T-helper 2 cell treated with Interferon-gamma antibody and Interleukin-4, amounts not matched to agents 5 μg/mL and 100 μg/mL, for 36 hours (primary cell): ENCODE measurements around the gene TSNAX.
A peak's percentile ranks its signal among the peaks of the same experiment; 100 is the strongest.
"Not testable (repeated sequence)": the region's sequence is repeated elsewhere in the genome, so short reads cannot be mapped to it uniquely, and the experiment has no call there.

Experiments
- DNase-seq: peaks from one replicate; pipeline ENCODE4 v3.0.0; 2021; ENCODE audit warnings: low spot score
- H3K27ac Mint-ChIP-seq: one replicate; pipeline ENCODE4 v1.8.0; 2021; ENCODE audit warnings: mild to moderate bottlenecking, mixed read lengths
- H3K27me3 Mint-ChIP-seq: one replicate; pipeline ENCODE4 v1.8.0; 2021; ENCODE audit warnings: low read depth, mixed read lengths
- H3K36me3 Mint-ChIP-seq: one replicate; pipeline ENCODE4 v1.8.0; 2021; ENCODE audit warnings: low read depth, mixed read lengths
- H3K4me1 Mint-ChIP-seq: one replicate; pipeline ENCODE4 v1.8.0; 2021; ENCODE audit warnings: low read depth, mixed read lengths
- H3K4me3 Mint-ChIP-seq: one replicate; pipeline ENCODE4 v1.8.0; 2022; ENCODE audit warnings: mild to moderate bottlenecking, moderate library complexity, mixed read lengths
- H3K9me3 Mint-ChIP-seq: one replicate; pipeline ENCODE4 v1.8.0; 2021; ENCODE audit warnings: mixed read lengths

The TSNAX gene

GRCh38 chr1:231591466-231591865 is 63.0 kb downstream of the TSNAX start:
- Mint-ChIP-seq H3K27ac (no peak overlapping the region), H3K27me3 (peaks cover 6% of the 10 kb centered on the region), H3K9me3 (peaks cover 3% of the 10 kb centered on the region), H3K36me3 (no peaks in the 10 kb centered on the region), H3K4me3 (no peak overlapping the region), H3K4me1 (peaks cover 15% of the 10 kb centered on the region)
- no peak for DNase-seq

- peaks cover 6% of the 10 kb centered on the region for H3K27me3 Mint-ChIP-seq
- no peaks in the 10 kb centered on the region for H3K36me3 Mint-ChIP-seq
- no peak overlapping the region for H3K27ac Mint-ChIP-seq
- no peak overlapping the region for H3K4me3 Mint-ChIP-seq
- peaks cover 15% of the 10 kb centered on the region for H3K4me1 Mint-ChIP-seq
- DNase-seq, result no peak
- peaks cover 3% of the 10 kb centered on the region for H3K9me3 Mint-ChIP-seq
These were observed 64.3 kb downstream of the TSNAX start for GRCh38 chr1:231592809-231593208.

GRCh38 chr1:231593264-231593663 is 64.8 kb downstream of the TSNAX start:
- H3K4me1 Mint-ChIP-seq, result peaks cover 15% of the 10 kb centered on the region
- H3K4me3 Mint-ChIP-seq, H3K27ac Mint-ChIP-seq: not testable (repeated sequence)

GRCh38 chr1:231594123-231594522 is 65.7 kb downstream of the TSNAX start:
- no peak for DNase-seq
- peaks cover 6% of the 10 kb centered on the region for H3K27me3 Mint-ChIP-seq
- peaks cover 3% of the 10 kb centered on the region for H3K9me3 Mint-ChIP-seq
- H3K4me1 Mint-ChIP-seq, result peaks cover 15% of the 10 kb centered on the region
- no peak overlapping the region for H3K27ac Mint-ChIP-seq
- no peaks in the 10 kb centered on the region for H3K36me3 Mint-ChIP-seq
- no peak overlapping the region for H3K4me3 Mint-ChIP-seq

More at GRCh38 chr1:231593264-231593663, 64.8 kb downstream of the TSNAX start:
- H3K36me3 Mint-ChIP-seq, DNase-seq, H3K9me3 Mint-ChIP-seq, H3K27me3 Mint-ChIP-seq: not testable (repeated sequence)

GRCh38 chr1:231594749-231595148 is 66.3 kb downstream of the TSNAX start:
- no peaks in the 10 kb centered on the region for H3K36me3 Mint-ChIP-seq
- H3K27me3 Mint-ChIP-seq, result peaks cover 6% of the 10 kb centered on the region
- no peak overlapping the region for H3K27ac Mint-ChIP-seq
- peaks cover 3% of the 10 kb centered on the region for H3K9me3 Mint-ChIP-seq
- H3K4me3 Mint-ChIP-seq, result no peak overlapping the region
- no peak for DNase-seq
- peaks cover 15% of the 10 kb centered on the region for H3K4me1 Mint-ChIP-seq

- Mint-ChIP-seq H3K9me3 (peaks cover 3% of the 10 kb centered on the region), H3K4me1 (peaks cover 10% of the 10 kb centered on the region), H3K36me3 (no peaks in the 10 kb centered on the region), H3K27ac (no peak overlapping the region), H3K4me3 (no peak overlapping the region), H3K27me3 (peaks cover 9% of the 10 kb centered on the region)
- no peak for DNase-seq
These were observed 67.9 kb downstream of the TSNAX start for GRCh38 chr1:231596337-231596791.

- no peak for DNase-seq
- Mint-ChIP-seq H3K4me3 (no peak overlapping the region), H3K27me3 (peaks cover 7% of the 10 kb centered on the region)
These were observed 69.5 kb downstream of the TSNAX start for GRCh38 chr1:231597971-231598370.

GRCh38 chr1:231600458-231600976 is 72.0 kb downstream of the TSNAX start:
- DNase-seq, result no peak
- no peak overlapping the region for H3K4me3 Mint-ChIP-seq
- no peaks in the 10 kb centered on the region for H3K9me3 Mint-ChIP-seq
- peaks cover 4% of the 10 kb centered on the region for H3K27me3 Mint-ChIP-seq
- peaks cover 13% of the 10 kb centered on the region for H3K4me1 Mint-ChIP-seq
- no peaks in the 10 kb centered on the region for H3K36me3 Mint-ChIP-seq
- no peak overlapping the region for H3K27ac Mint-ChIP-seq

More at GRCh38 chr1:231597971-231598370, 69.5 kb downstream of the TSNAX start:
- Mint-ChIP-seq H3K27ac (no peak overlapping the region), H3K36me3 (no peaks in the 10 kb centered on the region), H3K4me1 (peaks cover 10% of the 10 kb centered on the region), H3K9me3 (peaks cover 3% of the 10 kb centered on the region)

- peaks cover 6% of the 10 kb centered on the region for H3K4me1 Mint-ChIP-seq
- H3K27me3 Mint-ChIP-seq, result peaks cover 14% of the 10 kb centered on the region
- H3K27ac Mint-ChIP-seq, result no peak overlapping the region
- no peak overlapping the region for H3K4me3 Mint-ChIP-seq
- no peaks in the 10 kb centered on the region for H3K9me3 Mint-ChIP-seq
- DNase-seq, result no peak
- H3K36me3 Mint-ChIP-seq, result no peaks in the 10 kb centered on the region
These were observed 73.6 kb downstream of the TSNAX start for GRCh38 chr1:231601824-231602672.

- H3K27ac Mint-ChIP-seq, result no peak overlapping the region
- DNase-seq, result no peak
- peaks cover 8% of the 10 kb centered on the region for H3K4me1 Mint-ChIP-seq
- H3K27me3 Mint-ChIP-seq, result peaks cover 19% of the 10 kb centered on the region
- H3K4me3 Mint-ChIP-seq, result no peak overlapping the region
- H3K9me3 Mint-ChIP-seq, result no peaks in the 10 kb centered on the region
- H3K36me3 Mint-ChIP-seq, result no peaks in the 10 kb centered on the region
These were observed 74.2 kb downstream of the TSNAX start for GRCh38 chr1:231602673-231602984.

- peaks cover 8% of the 10 kb centered on the region for H3K4me1 Mint-ChIP-seq
- peak overlapping the region; percentile 90 for H3K4me3 Mint-ChIP-seq
These were observed 75.3 kb downstream of the TSNAX start for GRCh38 chr1:231603598-231604275.

GRCh38 chr1:231604276-231604621 is 75.8 kb downstream of the TSNAX start:
- no peak overlapping the region for H3K27ac Mint-ChIP-seq
- no peak for DNase-seq

More at GRCh38 chr1:231603598-231604275, 75.3 kb downstream of the TSNAX start:
- Mint-ChIP-seq H3K27ac (peak overlapping the region; percentile 72), H3K27me3 (peaks cover 27% of the 10 kb centered on the region), H3K36me3 (no peaks in the 10 kb centered on the region), H3K9me3 (peaks cover 3% of the 10 kb centered on the region)
- DNase-seq, result peak; percentile 27

GRCh38 chr1:231605149-231606100 is 77.0 kb downstream of the TSNAX start:
- H3K27ac Mint-ChIP-seq, result no peak overlapping the region
- H3K4me1 Mint-ChIP-seq, result peaks cover 9% of the 10 kb centered on the region
- no peak for DNase-seq
- H3K36me3 Mint-ChIP-seq, result peaks cover 1% of the 10 kb centered on the region
- H3K4me3 Mint-ChIP-seq, result no peak overlapping the region
- H3K9me3 Mint-ChIP-seq, result peaks cover 3% of the 10 kb centered on the region
- H3K27me3 Mint-ChIP-seq, result peaks cover 31% of the 10 kb centered on the region

More at GRCh38 chr1:231604276-231604621, 75.8 kb downstream of the TSNAX start:
- Mint-ChIP-seq H3K27me3 (peaks cover 30% of the 10 kb centered on the region), H3K4me3 (peak overlapping the region; percentile 90), H3K36me3 (no peaks in the 10 kb centered on the region), H3K4me1 (peaks cover 8% of the 10 kb centered on the region), H3K9me3 (peaks cover 3% of the 10 kb centered on the region)
